Adrenal gland (tissue), 5 donors: ENCODE data around the gene LOXL1.

ENCODE experiments used
- CTCF ChIP-seq, 6 experiments: fragments of 450-650 bp in 4 of 6; fragments of 200-600 bp in 2 of 6; sonication (generic) in 1 of 6; IDR thresholded peaks; 1 replicate in 5 of 6; 2 replicates in 1 of 6; pipeline versions ENCODE4 v1.5.1 to v1.8.0; 2016 to 2021; ENCODE audit warnings: antibody characterized with exemption in 6 of 6, mild to moderate bottlenecking in 2 of 6, moderate library complexity in 1 of 6
- POLR2A ChIP-seq, 2 donors: fragments of 450-650 bp; IDR thresholded peaks; one replicate each; pipeline ENCODE4 v1.6.1; 2017; ENCODE audit warnings: antibody characterized with exemption in 2 of 2, mild to moderate bottlenecking in 2 of 2, moderate library complexity in 1 of 2
- donor health status: DM: no; HTN: no; CAD: no.

GRCh38 chr15:73996939-73997338, 70.7 kb downstream of the LOXL1 start:
- TF ChIP-seq CTCF (IDR thresholded peaks at IDR 0.05) (no peak), POLR2A (IDR thresholded peaks at IDR 0.05) (no peak)
